ENCODE results near the gene IGSF8.

DNA sequence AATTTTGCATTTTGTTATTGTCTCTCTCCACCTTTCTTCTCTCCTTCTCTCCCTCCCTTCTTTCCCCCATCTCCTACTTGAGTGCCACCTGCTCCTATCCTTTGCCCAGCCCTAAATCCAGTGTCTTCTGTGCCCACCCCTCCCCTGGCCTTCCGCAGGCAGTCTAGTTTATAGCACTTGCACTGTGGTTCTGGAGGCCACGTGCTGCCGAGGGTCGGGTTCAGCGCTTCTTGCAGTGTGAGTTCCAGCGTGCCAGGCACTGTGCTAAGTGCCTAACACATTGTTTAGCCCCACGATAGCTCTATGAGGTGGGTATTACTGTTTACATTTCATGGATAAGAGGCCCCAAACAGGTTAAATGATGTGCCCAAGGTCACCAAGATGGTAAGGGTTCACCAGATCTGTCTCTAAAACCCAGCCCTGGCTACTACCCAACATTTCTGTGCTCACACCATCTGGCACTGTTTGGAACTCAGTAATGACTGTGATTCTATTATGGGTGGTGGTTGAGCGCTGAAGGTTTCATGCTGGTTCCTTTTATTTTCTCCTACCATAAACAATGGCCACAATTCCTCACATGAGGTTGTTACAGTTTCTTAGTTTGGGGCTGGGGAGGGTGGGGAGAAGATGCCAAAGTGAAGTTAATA lies 38.9 kb upstream of the IGSF8 start:
- TF ChIP-seq, protein P1, sequence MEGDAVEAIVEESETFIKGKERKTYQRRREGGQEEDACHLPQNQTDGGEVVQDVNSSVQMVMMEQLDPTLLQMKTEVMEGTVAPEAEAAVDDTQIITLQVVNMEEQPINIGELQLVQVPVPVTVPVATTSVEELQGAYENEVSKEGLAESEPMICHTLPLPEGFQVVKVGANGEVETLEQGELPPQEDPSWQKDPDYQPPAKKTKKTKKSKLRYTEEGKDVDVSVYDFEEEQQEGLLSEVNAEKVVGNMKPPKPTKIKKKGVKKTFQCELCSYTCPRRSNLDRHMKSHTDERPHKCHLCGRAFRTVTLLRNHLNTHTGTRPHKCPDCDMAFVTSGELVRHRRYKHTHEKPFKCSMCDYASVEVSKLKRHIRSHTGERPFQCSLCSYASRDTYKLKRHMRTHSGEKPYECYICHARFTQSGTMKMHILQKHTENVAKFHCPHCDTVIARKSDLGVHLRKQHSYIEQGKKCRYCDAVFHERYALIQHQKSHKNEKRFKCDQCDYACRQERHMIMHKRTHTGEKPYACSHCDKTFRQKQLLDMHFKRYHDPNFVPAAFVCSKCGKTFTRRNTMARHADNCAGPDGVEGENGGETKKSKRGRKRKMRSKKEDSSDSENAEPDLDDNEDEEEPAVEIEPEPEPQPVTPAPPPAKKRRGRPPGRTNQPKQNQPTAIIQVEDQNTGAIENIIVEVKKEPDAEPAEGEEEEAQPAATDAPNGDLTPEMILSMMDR (IDR thresholded peaks at IDR 0.05 in 8 of 11, conservative IDR thresholded peaks at IDR 0.05 in 3 of 11) = no peak
- TF ChIP-seq POLR2A (IDR thresholded peaks at IDR 0.05) (no peak), POLR2AphosphoS5 (IDR thresholded peaks at IDR 0.05) (no peak)

Data from spleen (tissue), 7 donors.